Stimulated activated effector memory CD8-positive, alpha-beta T cell treated with anti-CD3 and anti-CD28 coated beads, Interleukin-12 subunit alpha, Interleukin-12 subunit beta, amount 100 ng/mL, for 72 hours (primary cell): ENCODE results near the gene NKAIN2.
"Not testable (repeated sequence)": the region's sequence is repeated elsewhere in the genome, so short reads cannot be mapped to it uniquely, and the experiment has no call there.

Experiments used
- ATAC-seq: fragments of 150-1000 bp; cut with Tn5 transposase; 2 replicates; pipeline ENCODE4 v1.10.0; 2021
- DNase-seq, 2 donors: peaks; one replicate each; pipeline ENCODE4 v3.0.0; 2021 to 2022; ENCODE audit warnings: low spot score in 2 of 2
- H3K27ac Mint-ChIP-seq: one replicate; pipeline ENCODE4 v1.8.0; 2022; ENCODE audit warnings: mild to moderate bottlenecking, mixed read lengths
- H3K36me3 Mint-ChIP-seq: one replicate; pipeline ENCODE4 v1.8.0; 2022; ENCODE audit warnings: mild to moderate bottlenecking, mixed read lengths
- H3K4me1 Mint-ChIP-seq: one replicate; pipeline ENCODE4 v1.8.0; 2022; ENCODE audit warnings: mixed read lengths
- H3K4me3 Mint-ChIP-seq: one replicate; pipeline ENCODE4 v1.8.0; 2022; ENCODE audit warnings: mild to moderate bottlenecking, mixed read lengths
- H3K9me3 Mint-ChIP-seq: one replicate; pipeline ENCODE4 v1.8.0; 2022; ENCODE audit warnings: mixed read lengths

NKAIN2 gene

DNA sequence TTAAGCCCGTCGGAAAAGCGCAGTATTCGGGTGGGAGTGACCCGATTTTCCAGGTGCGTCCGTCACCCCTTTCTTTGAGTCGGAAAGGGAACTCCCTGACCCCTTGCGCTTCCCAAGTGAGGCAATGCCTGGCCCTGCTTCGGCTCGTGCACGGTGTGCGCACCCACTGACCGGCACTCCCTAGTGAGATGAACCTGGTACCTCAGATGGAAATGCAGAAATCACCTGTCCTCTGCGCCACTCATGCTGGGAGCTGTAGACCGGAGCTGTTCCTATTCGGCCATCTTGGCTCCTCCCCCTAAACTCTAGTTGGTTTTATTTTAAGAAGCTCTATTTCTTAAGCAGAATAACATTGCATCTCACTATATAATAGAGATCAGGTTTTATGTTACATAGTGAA is 908.9 kb downstream of the NKAIN2 start:
- H3K9me3 Mint-ChIP-seq, result peaks cover 12% of the 10 kb centered on the region
- not testable (repeated sequence) for H3K27ac Mint-ChIP-seq, DNase-seq, ATAC-seq, H3K4me3 Mint-ChIP-seq, H3K36me3 Mint-ChIP-seq, H3K4me1 Mint-ChIP-seq

DNA sequence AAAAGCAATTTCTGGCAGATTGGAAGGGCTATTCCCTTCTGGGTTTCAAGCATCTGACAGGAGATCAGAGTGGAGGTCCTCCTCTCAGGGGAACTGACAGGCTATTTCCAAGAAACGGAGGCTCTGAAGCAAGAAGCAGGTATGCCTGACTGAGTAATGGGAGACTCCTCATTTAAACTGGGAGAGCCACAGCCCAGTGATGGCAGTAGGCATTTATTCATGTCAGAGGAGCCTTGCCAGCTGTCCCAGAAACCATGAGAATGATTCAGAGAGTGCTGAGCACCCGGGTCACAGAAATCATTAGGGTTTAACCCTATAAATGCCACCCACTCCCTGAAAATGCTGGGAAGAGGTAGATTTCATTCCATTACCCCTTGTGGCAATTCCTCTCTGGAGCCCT is 911.1 kb downstream of the NKAIN2 start:
- DNase-seq (no peak), ATAC-seq (no peak)
- no peaks in the 10 kb centered on the region for H3K4me1 Mint-ChIP-seq
- H3K36me3 Mint-ChIP-seq, result no peaks in the 10 kb centered on the region
- H3K9me3 Mint-ChIP-seq, result peaks cover 15% of the 10 kb centered on the region
- no peak overlapping the region for H3K27ac Mint-ChIP-seq
- H3K4me3 Mint-ChIP-seq, result no peak overlapping the region

DNA sequence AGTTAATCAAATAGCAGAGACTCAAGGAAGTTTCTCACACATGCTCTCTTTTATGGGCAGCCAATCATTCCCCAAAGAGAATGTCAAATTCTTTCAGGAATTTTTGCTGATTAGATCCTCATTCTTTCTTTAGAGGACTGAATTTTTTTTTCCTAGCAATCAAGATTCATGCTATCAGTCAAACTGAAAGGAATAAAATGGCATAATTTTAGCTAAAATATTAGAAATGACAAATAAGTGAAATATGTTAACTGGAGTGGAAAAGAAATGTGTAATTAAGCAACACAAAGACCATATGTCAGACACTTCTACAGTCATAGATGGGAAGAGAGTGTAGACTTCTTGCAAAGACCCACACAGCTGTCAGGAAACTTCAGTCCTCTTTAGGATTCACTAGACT is 916.2 kb downstream of the NKAIN2 start:
- Mint-ChIP-seq H3K27ac (no peak overlapping the region), H3K9me3 (peaks cover 13% of the 10 kb centered on the region), H3K4me3 (no peak overlapping the region), H3K36me3 (no peaks in the 10 kb centered on the region), H3K4me1 (no peaks in the 10 kb centered on the region)
- ATAC-seq (no peak), DNase-seq (no peak)

- DNase-seq, result no peak
- Mint-ChIP-seq H3K27ac (no peak overlapping the region), H3K36me3 (no peaks in the 10 kb centered on the region), H3K4me1 (no peaks in the 10 kb centered on the region), H3K4me3 (no peak overlapping the region), H3K9me3 (peaks cover 9% of the 10 kb centered on the region)
- no peak for ATAC-seq
Observed at GRCh38 chr6:124721331-124721730, 917.7 kb downstream of the NKAIN2 start.

DNA sequence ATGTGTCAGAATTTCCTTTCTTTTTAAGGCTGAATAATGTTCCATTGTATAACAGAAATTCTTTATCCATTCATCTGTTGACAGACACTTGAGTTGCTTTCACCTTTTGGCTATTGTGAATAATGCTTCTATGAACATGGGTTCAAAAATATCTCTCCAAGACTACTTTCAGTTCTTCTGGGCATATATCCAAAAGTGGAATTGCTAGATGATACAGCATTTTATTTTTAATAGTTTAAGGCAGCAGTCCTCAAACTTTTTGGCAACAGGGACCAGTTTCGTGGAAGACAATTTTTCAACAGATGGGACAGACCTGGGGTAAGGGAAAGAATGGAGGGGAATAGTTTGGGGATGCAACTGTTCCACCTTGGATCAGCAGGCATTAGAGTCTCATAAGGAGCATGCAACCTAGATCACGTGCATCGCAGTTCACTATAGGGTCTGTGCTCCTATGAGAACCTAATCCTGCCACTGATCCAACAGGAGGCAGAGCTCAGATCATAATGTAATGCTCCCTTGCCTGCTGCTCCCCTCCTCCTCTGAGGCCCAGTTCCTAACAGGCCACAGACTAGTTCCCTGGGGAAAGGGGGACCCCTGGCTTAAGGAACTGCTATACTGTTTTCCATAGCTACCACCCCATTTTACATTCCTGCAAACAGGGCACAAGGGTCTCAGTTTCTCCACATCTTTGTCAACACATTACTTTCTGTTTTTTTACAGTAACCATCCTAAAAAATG is 918.6 kb downstream of the NKAIN2 start:
- no peaks in the 10 kb centered on the region for H3K36me3 Mint-ChIP-seq
- H3K4me1 Mint-ChIP-seq, result no peaks in the 10 kb centered on the region
- DNase-seq, result no peak
- ATAC-seq, result no peak
- H3K9me3 Mint-ChIP-seq, result peaks cover 9% of the 10 kb centered on the region
- no peak overlapping the region for H3K27ac Mint-ChIP-seq
- H3K4me3 Mint-ChIP-seq, result no peak overlapping the region

DNA sequence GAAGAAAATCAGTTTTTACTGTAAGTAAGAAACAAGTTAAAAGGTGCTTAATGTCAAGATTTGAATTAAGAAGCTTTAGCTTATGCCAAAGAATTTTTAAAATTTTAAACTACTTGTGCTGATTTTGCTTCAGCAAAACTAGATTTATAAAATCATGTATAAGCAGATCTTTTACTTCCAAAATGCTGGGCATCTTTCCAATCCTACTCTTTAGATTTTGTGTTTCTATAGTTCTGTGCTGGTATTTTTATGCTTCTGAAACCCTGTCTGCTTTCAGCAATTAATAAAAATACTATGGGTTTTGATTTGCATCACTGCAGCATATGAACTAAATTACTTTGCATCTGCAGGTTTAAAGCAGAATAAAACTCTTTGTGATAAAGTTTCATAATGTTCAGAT is 920.0 kb downstream of the NKAIN2 start:
- Mint-ChIP-seq H3K4me3 (no peak overlapping the region), H3K4me1 (no peaks in the 10 kb centered on the region), H3K36me3 (no peaks in the 10 kb centered on the region), H3K27ac (no peak overlapping the region), H3K9me3 (peaks cover 5% of the 10 kb centered on the region)
- ATAC-seq (no peak), DNase-seq (no peak)

DNA sequence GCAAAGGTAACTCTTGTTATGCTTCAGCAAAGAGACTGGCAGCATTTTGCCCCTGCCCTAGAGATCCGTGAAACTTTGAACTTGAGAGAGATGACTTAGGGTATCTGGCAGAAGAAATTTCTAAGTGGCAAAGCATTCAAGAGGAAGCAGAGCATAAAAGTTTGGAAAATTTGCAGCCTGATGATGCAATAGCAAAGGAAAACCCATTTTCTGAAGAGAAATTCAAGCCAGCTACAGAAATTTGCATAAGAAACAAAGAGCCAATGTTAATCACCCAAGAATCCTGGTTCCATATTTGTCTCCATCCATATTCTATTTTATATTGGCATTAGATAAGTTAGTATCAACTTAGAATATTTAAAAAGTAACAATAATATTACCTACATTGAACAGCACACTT is 934.1 kb downstream of the NKAIN2 start:
- not testable (repeated sequence) for H3K4me3 Mint-ChIP-seq, ATAC-seq, H3K27ac Mint-ChIP-seq, H3K36me3 Mint-ChIP-seq, H3K4me1 Mint-ChIP-seq, DNase-seq
- H3K9me3 Mint-ChIP-seq, result peaks cover 15% of the 10 kb centered on the region

DNA sequence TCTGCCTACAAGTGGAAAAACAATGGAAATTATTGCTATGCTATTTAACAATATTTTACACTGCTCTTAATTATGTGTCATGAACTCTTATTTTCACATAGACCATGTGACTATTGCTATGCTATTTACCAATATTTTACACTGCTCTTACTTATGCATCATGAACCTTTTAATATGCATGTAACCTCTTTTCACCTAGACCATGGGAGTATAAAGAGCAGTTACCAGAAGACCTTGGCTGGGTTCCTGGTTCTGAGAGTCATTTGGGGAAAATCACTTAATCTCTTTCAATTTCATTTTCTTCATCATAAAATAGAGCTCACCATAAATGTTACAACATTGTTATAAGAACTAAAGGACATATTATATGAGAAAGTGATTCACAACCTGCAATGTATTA is 934.8 kb downstream of the NKAIN2 start:
- DNase-seq, result no peak
- Mint-ChIP-seq H3K4me3 (no peak overlapping the region), H3K9me3 (peaks cover 11% of the 10 kb centered on the region), H3K27ac (no peak overlapping the region), H3K4me1 (no peaks in the 10 kb centered on the region), H3K36me3 (no peaks in the 10 kb centered on the region)
- ATAC-seq, result no peak

- H3K9me3 Mint-ChIP-seq, result peaks cover 9% of the 10 kb centered on the region
- H3K4me1 Mint-ChIP-seq, result no peaks in the 10 kb centered on the region
- DNase-seq, result no peak
- no peak overlapping the region for H3K27ac Mint-ChIP-seq
- no peak overlapping the region for H3K4me3 Mint-ChIP-seq
- H3K36me3 Mint-ChIP-seq, result no peaks in the 10 kb centered on the region
- no peak for ATAC-seq
Observed at GRCh38 chr6:124741341-124741740, 937.7 kb downstream of the NKAIN2 start.

DNA sequence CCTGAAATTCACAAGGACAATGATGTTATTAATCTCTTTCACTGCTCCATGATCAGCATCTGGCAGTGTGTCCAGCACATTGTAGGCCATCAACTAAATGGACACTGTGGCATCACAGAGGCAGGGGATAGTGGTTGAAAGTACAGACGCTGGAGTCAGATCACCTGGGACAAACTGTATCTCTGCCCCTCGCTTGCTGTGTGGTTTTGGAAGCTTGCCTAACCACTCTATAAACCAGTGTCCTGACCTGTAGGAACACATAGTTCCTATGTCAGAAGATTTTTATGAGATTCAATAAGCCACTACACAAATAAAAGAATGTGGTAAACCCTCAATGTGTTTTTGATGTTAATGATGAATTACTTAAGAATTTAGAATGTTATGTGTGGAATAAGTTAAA is 939.3 kb downstream of the NKAIN2 start:
- no peak overlapping the region for H3K27ac Mint-ChIP-seq
- H3K4me1 Mint-ChIP-seq, result no peaks in the 10 kb centered on the region
- DNase-seq, result no peak
- H3K9me3 Mint-ChIP-seq, result peaks cover 6% of the 10 kb centered on the region
- H3K36me3 Mint-ChIP-seq, result no peaks in the 10 kb centered on the region
- ATAC-seq, result no peak
- H3K4me3 Mint-ChIP-seq, result no peak overlapping the region

- Mint-ChIP-seq H3K27ac (no peak overlapping the region), H3K36me3 (no peaks in the 10 kb centered on the region), H3K9me3 (peaks cover 6% of the 10 kb centered on the region), H3K4me1 (no peaks in the 10 kb centered on the region), H3K4me3 (no peak overlapping the region)
- ATAC-seq (no peak), DNase-seq (no peak)
Observed at GRCh38 chr6:124743420-124743819, 939.8 kb downstream of the NKAIN2 start.

- Mint-ChIP-seq H3K36me3 (no peaks in the 10 kb centered on the region), H3K9me3 (peaks cover 6% of the 10 kb centered on the region), H3K4me1 (no peaks in the 10 kb centered on the region), H3K27ac (no peak overlapping the region), H3K4me3 (no peak overlapping the region)
- ATAC-seq (no peak), DNase-seq (no peak)
Observed at GRCh38 chr6:124747349-124747748, 943.7 kb downstream of the NKAIN2 start.

DNA sequence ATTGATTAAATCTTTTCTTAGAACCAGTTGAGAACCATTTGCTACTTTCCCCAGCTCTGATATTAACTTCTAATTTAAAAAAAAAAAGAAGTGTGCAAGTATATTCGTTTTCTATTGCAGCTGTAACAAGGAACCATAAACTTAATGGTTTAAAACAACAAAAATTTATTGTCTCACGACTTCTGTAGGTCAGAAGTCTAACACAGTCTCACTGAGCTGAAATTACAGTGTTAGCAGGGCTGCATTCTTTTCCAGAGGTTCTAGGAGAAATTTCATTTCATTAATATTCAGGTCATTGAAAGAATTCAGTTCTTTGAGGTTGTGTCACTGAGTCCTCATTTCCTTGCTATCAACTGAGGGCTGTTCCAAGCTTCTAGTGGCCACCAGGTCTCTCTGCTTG is 945.1 kb downstream of the NKAIN2 start:
- Mint-ChIP-seq H3K9me3 (peaks cover 9% of the 10 kb centered on the region), H3K27ac (no peak overlapping the region), H3K36me3 (no peaks in the 10 kb centered on the region), H3K4me3 (no peak overlapping the region), H3K4me1 (no peaks in the 10 kb centered on the region)
- DNase-seq (no peak), ATAC-seq (no peak)

DNA sequence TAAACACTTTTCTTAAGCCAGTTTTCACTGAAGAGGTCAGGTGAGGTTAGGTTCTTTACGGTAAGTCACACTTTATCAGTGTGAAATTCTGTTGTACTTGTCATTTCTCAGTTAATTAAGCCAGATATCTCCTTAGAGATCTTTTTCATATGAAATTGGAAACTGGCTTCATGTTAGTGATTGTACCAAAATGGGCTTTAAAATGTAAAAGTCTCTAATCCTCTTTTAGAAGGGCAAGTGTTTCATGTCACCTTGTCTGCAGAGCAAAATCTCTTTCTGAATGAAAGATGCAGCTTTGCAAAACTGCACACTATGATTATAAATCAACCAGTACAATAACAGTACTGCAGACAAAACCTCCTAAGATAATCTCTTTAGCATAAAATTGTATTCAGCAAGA is 949.3 kb downstream of the NKAIN2 start:
- no peak overlapping the region for H3K4me3 Mint-ChIP-seq
- ATAC-seq (no peak), DNase-seq (no peak)
- no peaks in the 10 kb centered on the region for H3K36me3 Mint-ChIP-seq
- no peak overlapping the region for H3K27ac Mint-ChIP-seq
- H3K4me1 Mint-ChIP-seq, result no peaks in the 10 kb centered on the region
- H3K9me3 Mint-ChIP-seq, result peaks cover 9% of the 10 kb centered on the region

GRCh38 chr6:124753562-124754105 is 950.0 kb downstream of the NKAIN2 start:
- peaks cover 9% of the 10 kb centered on the region for H3K9me3 Mint-ChIP-seq
- H3K27ac Mint-ChIP-seq, result no peak overlapping the region
- H3K36me3 Mint-ChIP-seq, result no peaks in the 10 kb centered on the region
- H3K4me1 Mint-ChIP-seq, result no peaks in the 10 kb centered on the region
- DNase-seq, result no peak
- ATAC-seq, result no peak
- no peak overlapping the region for H3K4me3 Mint-ChIP-seq

- H3K4me3 Mint-ChIP-seq, result no peak overlapping the region
- H3K36me3 Mint-ChIP-seq, result no peaks in the 10 kb centered on the region
- ATAC-seq, result no peak
Observed at GRCh38 chr6:124755321-124755720, 951.7 kb downstream of the NKAIN2 start.

More at GRCh38 chr6:124755321-124755720, 951.7 kb downstream of the NKAIN2 start:
- H3K4me1 Mint-ChIP-seq, result no peaks in the 10 kb centered on the region
- no peak for DNase-seq
- H3K27ac Mint-ChIP-seq, result no peak overlapping the region
- peaks cover 12% of the 10 kb centered on the region for H3K9me3 Mint-ChIP-seq
